A673 (cell line): Measurements from ENCODE around the gene RAP2C.

Experiments
- CTCF ChIP-seq: fragments of 300-800, 200-600 bp; sonication (generic); conservative IDR thresholded peaks from 2 replicates; pipeline ENCODE4 v1.5.1; 2017; ENCODE audit warnings: low read depth, mild to moderate bottlenecking, antibody characterized with exemption, low read length, moderate library complexity, mixed read lengths
- EZH2 ChIP-seq: fragments of 200-600 bp; sonication (generic); IDR thresholded peaks from 2 replicates; pipeline ENCODE4 v1.6.1; 2017; ENCODE audit warnings: borderline replicate concordance, low read depth, mild to moderate bottlenecking, mixed read lengths, antibody characterized with exemption, low read length; ENCODE audit not compliant: poor library complexity, severe bottlenecking

GRCh38 chrX:132208422-132208821 is 10.8 kb downstream of the RAP2C start:
- TF ChIP-seq CTCF: no peak
- no peak for TF ChIP-seq EZH2
